ENCODE measurements around the gene CORO1C.
A peak's percentile ranks its signal among the peaks of the same experiment; 100 is the strongest.

The CORO1C gene

DNA sequence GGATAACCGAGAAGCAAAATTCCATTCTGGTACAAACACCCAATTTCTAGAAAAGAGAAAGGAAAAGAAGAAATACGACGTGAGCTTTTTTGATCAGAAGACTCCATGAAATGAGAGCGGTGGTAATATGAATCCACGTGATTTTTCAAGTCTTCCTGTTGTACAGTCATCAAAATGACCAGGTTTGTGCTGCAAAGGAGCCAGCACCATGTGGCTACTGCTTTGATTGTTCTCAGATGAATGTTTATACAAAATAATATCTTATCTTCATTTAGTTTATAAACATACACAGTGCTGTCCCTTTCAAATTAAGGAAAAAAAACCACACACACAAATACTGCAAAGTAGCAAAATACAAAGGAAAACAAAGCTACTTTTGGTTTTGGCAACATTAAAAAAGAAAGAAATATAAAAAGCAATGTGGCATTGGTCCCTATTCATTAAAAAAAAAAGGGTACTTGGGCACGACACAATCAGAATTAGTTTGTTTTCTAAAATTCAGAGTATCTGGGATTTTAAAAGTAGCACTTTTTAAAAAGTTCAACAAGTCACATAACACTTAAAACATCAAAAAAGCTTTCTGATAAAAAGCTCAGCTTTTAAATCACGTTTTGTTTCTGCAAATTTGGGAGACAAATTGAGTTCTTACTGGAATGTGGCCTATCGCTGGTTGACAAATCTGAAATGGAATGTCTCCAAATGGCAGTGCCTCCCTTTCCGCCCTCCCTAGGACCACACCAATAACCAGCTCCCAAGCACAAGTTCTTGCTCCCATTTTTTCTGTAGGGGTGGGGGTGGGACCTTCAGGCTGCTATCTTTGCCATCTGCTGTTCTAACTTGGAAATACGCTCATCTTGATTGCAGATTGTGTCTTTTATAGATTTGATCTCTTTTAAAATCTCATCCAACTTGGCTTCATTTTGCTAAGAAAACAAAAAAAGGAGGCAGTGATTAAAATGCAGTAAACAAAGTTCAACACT, 84.4 kb downstream of the CORO1C start:
- DNase-seq: no peak

DNA sequence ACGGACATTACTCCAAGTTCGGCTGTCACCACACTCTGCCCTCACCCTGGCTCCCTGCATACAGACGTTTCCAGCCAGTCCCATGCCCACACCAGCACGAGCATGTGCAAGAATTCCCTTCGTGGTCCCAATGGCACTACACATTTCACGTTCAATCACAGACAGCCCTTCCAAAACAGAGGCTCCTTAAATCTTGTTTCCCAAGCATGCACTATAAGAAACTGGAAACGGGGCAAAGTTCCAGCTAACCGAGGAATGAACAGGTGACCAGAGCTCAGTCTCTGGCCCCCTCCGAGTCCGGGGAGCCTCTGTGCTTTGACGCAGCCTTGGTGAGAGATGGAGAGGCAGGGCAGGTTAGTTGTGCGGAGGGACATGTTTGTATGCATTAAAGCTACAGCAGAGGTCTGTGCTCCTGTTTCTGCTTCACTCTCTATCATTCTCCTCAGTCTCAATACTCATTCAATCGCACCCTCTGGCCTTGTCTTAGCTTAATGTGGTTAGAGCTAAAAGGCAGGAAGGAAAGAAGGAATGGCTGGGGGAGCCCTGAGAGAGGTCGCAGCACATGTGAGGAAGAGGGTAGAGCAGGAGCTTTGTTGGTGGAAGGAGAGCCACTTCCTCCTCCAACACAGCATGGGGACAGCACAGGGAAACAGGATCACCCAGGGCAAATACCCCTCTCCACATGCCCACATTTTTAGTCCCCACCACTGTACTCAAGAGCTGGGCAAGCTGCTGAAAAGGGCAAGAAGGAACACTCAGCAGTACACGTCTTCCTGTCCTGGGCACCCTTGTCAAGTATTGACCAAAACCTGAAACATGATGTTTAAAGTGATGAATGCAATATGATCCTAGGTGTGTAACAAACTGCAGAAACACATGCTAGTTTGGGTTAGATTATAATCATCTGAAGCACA, 85.4 kb downstream of the CORO1C start:
- no peak for DNase-seq

DNA sequence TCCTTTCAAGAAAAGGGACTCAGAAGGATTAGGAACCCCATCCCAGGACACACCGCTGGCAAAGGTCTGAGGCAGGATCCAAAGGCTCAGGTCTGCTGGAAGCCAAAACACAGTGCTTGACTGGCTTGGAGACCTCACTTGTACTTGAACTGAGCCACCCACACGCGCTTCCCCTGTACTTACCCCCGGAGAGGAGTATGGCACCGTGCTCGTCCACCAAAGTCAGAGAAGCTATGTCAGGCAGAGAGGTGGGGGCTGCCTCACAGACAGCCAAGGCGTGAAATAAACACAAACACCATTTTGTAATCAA, 86.6 kb downstream of the CORO1C start:
- no peak for DNase-seq

DNA sequence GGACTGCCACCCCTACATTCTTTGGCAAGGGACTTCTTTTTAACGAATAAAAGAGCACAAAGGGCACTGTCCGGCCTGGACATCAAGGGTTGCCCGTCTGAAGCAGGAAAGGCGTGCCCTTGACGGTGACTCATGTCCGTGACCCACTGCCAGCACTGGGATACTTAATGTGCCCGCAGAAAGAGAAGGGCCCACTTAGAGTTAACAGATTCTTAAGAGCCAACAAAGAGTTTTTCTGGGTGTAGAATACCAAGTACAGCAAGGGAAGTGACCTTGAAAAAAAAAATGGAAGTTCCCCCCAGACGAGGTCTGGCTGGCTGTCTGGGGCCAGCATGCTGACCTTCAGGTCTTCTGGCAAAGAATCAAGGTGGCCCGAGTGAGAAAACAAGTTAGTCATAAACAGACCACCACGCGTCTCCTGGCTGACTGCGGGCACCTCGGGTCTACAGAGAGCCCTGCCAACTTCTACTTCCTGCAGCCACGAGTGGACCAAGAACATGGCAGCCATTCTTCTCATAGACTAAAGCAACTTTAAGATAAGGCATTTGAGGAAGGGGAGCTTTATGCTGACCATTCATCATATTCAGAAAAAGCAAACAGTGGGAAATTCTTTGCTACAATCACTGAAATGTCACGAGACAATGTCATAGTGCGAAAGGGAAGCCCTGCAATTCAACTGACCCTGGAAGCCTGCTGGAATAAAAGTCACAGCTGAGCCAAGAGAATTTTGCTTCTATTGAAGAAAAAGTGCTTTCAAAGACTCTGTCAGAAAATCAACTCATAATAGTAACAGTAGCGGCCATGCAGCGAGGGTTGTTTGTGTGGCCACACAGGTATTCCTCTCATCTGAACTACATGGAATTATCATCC, 87.1 kb downstream of the CORO1C start:
- DNase-seq: no peak

DNA sequence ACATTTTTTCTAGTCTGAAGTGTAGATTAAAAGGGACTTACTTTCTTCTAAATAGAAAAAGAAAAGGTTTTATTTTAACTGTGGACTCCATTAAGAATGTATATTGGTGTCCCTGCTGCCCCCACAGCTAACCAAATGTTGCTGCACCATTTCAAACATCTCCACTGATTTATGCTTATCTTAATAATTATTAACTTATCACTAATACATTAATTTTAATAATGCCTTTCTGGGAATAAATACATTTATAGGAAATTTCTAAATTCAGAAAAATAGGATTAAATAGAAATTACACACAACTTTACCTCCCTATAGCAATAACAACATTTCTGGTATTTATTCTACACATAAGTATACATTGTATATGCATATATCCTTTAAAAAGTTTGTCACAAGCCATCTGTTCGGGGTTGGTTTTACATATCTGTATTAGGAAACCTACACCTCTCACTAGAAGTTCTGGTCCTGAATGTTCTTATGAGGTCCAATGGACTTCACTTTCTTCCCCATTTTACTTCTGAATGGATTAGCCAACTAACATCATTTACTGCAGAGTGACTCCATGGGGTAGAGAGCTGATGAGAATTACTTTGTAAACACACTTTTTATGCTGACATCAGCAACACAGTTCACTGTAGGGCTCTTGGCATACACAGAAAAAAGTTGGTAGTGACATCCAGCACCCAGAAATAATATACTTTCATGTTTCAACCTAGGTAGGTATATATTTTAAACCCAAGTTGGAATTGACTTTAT, 88.2 kb downstream of the CORO1C start:
- DNase-seq: no peak

DNA sequence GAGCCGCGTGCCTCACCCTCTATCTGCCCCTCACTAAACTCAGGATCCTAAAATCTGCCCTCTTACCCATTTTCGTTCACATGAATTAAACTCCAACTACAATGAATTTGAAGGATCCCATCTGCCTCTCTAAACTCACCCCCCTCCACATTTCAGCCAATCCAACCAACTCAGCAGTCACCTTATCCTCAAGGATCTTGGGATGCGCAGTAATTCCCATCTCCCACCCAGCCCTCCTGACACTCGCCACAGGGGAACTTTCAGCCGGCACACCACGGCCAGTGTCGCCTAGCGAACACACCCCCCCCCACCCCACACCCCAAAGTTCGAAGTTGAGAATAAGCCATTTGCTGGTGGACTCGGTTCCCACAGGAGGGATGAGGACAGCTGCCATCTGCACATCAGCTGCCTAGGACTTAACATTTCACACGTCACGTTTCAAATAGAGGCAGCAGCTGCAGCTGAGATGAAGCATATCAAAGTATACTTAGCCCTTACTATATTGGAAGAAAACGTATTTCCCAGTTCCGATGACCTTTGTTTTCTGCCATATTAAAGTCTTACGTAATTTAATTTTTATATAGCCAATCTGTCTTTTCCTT, 88.9 kb downstream of the CORO1C start:
- DNase-seq: no peak

DNA sequence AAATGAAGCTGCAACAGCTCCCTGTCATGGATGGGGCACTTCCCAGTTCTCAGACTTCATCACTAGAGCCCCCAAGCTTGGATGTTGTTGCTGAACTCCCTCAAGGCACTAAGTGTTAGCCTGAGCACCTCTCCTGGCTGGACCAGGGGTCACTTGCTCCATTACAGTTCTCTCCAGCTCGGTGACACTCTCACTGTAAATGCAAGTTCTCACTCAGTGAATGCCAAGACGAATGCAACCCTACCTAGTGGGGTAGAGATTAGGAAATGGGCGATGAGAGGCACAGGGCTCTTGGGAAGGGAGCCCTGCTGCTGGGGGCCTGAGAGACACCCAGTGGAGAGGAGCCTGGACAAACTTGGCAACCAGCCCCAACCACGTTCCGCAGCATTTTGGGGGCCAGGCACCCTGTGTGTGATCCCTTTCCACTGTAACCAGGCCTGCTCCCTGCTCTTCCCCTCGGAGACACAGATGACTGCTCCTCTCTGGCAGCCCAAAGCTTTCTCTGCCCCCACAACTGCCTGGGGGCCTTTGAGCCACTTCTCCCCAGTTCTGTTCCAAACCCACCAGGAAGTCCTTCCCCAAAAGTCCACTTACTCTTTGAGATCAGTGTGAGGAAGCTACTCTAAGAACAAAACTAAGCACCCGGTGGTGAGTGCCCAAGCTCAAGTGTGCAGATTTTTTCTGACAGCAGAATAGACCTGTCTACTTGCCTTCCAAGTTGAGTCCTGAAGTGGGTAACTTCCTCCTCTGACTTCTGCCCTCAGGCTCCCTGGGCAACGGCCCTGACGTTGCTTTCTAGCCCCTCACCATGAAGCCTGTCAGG, 89.7 kb downstream of the CORO1C start:
- no peak for DNase-seq

DNA sequence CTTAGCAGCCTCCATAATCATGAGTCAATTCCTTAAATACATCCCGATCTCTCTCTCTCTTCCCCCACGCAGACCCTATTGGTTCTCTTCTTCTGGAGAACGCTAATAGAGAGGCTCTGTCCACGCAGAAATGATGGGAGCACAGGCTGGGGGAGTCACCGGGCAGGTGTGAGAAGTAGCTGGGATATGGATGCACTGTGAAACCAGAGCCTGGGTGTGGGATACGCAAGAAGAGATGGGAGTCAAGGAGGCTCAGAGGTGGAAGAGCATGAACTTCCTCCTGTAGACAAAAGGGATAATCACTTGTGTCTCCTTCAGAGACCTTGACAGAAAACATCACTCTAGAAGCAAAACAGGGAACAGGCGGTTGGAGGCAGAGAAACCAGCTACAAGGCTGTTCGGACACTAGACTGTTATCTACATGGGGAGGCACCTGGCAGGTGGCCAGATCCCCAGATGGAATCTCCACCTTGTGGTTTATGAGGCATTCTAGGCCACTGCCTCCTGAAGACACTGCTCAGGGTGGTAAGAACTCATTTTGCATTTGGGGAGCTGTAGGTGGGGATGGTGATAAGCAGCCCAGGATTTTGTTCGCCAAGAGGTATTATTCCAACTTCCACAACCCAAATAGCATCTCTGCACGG, 90.4 kb downstream of the CORO1C start:
- DNase-seq: peak; percentile 59

DNA sequence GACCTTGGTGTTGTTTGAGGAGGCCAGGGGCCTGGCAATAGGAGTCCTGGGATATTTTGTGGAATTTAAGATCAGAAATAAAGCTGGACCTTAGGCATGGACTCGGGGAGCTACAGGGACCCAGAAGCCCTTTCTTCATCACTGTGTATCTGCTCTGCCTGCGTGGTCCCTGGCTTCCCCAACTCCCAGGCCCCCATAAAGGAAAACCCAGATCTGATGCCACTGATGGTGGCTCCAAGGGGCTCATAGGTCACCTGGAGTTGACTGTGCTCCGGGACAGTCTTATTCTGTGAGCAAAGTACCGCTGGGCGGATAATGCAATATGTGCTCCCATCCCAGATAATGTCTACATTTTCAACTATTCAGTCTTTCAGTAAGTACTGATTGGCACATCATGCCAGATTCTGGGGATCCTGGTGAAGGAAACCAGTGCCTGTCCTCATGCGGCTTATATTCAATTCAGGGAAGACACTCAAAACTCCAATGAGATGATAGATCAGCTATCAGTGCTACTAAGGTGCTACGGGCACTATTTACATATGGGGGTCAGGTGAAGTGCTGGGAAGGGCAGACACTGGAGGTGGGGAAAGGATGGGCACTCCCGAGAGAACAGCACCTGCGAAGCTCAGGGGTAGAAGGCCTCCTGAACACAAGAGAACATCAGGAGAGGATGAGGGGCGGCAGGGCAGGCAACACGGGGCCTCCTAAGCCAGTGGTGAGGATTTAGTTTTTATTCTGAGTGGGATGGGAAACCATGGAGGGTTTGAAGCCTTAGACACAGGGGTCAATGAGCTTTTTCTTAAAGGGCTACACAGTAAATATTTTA, 92.1 kb downstream of the CORO1C start:
- no peak for DNase-seq

DNA sequence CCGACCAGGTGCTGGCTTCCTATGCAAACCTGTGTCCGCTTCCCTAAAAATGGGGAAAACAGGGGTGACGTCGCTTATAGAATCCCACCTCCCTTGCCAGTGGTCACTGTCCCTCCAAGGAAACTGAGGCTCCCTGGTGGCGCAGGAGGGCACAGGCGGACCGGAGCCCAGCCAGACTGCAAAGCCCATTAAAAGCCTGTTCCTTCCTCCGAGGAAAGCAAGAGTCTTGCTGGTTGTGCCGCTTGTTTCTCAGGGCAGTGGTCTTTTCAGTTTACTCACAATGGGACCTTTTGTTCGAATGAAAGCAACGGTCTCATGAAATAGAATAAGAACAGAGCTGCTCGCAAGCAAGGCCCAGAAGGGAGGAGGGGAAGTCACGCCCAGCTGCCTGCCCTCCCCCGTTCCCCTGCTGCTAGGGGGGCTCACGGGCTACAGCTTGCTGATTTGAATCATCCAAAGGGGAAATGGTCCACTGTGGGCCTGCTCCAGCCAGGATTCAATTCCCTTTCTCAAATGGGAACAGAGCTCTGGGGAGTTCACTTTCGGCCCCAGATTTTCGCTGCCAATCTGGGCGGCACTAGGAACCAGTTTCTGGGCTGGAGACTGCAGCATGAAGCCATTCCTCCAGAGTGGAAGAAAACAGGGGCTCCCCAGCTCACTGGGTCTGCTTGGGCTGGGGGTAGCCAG, 93.0 kb downstream of the CORO1C start:
- peak; percentile 50 for DNase-seq

DNA sequence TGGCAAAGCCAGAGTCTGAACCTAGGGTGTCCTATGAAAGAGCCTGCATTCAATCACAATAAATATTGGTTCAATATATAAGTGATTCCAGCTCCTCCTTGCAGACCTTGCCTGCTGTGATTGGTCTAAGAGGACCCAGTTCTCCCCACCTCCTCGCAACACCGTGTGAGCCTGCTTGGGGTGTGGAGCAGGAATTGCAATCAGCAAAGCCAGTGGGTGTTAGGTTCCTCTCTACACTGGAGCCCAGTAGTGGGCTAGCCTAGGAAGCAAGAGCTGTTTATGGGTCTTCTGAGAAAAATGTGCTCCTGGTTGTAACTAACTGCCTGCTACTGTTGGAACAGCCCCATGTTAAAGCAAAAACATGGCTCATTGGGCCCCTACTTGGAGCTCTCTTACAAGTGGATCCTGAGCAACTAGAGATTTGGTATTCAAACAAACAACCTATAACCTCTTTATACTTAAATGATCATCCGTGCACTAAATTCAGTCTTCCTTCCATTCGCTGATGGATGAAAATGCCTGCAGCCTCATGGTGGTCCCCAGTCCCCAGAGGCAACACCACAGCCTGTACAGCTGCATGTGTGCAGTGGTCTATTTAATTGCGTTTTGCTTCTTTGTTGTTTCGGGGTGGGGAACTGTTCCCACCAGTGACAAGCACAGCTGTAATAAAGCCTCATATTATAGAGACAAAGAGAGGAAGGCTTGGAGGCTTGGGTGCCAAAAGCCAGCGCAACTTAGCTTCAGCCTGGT, 93.9 kb downstream of the CORO1C start:
- no peak for DNase-seq

DNA sequence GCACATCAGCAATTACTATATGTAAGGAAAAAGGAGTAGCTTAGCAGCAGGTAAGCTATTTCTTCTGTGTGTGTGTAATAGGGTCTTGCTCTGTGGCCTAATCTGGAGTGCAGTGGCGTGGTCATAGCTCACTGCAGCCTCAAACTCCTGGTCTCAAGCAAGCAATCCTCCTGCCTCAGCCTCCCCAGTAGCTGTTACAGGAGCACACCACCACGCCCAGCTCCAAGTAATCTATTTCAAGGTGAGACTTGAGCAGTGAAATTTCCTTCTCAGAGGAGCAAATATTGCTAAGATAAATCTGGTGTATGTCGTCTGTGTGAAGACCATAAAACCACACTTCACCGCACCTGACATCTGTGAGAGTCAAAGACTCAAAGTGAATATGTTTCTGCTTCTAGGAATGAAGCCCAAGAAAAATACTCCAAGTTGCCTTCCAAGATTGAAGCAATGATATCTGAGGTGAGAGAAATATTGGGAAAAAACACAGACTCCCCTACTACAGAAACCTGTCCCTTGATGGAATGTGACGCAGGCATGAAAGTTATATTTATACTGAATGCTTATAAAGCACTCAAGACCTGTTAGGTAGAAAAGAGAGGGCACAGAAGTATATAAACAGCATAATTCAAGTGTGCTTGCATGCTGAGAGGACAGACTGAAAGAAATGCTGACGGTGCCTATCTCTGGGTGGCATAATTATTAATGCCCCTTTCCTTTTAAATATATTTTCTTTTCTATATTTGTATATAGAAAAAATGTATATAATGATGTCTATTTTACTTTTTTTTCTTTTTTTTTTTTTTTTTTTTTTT, 95.1 kb downstream of the CORO1C start:
- DNase-seq: no peak

DNA sequence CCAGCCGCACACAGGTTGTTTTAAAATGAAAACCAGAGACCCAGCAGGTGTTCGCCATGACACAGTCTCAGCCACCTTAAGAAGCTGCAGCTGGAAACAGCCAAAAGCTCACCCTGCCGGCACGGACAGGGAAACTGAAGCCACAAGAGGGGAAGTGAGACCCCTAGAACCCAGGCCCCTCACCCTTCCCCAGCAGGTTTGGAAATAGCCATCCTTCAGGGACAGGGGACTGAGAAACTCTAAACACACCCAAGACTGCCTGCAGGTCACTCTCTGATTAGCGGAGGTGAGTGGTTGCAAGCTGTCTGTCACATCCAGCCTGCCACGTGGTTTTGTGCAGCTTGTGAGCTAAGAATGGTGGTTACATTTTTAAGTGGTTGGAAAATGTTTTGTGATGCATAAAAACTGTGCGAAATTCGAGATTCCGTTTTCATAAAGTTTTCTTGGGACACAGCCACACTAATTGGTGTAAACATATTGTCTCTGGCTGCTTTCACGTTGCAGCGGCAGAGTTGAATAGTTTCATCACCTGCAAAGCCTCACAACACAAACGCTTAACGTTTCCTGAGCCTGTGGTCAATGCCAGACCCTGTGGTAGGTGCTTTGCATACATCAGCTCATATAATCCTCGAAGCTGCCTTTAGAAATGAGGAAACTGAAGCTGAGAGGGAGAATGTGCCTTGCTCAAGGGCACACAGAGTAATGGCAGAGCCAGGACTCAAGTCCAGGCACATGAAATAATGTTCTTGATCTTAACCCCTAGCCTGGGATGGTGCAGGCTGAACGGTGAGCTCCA, 95.9 kb downstream of the CORO1C start:
- no peak for DNase-seq

DNA sequence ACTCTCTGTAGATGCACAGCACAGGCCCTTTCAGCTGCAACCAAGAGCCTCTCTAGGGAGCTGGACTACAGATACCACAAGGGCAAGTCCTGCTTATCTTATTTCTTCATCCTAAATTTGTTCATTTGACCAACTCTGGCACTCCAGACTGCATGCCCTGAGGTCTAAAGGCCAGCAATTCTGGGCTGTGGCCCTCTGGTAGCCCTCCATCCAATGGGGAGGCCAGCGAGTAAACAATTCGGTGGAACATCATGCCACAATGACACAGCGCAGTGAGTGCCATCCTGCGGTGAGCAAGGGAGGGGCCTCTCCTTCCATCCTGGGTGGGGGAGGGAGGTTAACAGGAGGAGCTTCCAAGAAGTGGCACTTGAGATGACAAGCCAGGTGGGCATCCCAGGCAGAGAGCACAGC, 97.0 kb downstream of the CORO1C start:
- no peak for DNase-seq

DNA sequence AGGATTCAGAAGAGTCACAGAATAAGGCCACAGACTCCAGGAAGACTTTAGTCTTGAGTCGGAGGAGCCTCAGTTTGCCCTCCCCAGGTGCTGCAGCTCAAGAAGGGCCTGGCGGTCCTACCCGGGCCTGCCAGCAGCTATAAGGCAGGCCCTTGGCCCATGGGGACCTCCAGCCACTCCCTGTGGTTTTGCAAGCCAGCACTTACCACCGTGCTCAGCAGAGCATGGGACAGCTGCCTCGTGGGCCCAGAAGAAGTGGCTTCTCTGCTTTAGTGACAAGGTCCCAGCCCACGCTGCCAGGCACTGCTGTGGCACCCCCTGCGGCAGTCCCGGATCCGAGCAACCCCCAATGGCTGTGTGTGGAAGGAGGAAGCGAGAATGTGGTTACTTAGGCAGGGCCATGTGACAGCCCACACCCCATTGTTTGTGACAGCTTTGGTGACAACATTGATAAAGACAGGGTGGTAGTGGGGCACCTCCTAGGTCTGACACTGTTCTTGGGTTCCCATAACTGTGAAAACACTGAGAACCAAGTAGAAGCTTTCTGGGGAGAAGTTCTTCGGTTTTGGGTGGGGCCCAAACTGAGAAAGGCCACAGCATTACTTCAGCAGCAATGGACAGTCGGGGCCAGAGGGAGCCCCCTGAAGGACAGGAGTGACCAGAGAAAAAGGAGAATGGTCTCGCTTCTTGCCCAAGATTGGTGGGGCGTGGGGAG, 97.6 kb downstream of the CORO1C start, which contains the start of gene SELPLG:
Gene SELPLG, minus strand, starts transcription at position 361 of the 715 bp plus-strand sequence. CDS start 9,587 bp downstream, outside the sequence.
- no peak for DNase-seq

Measured in fibroblast of upper back skin (primary cell).